Activated CD4-positive, alpha-beta T cell treated with anti-CD3 and anti-CD28 coated beads, Interleukin-2, amount 10 ng/mL, durations not matched to agents 7 days and 5 days (primary cell): ENCODE measurements around the gene CEP104. TPM values are rescaled to one million over a fixed set of nuclear protein-coding genes. Genes with fewer than 3 reads are reported as not detected.

ENCODE experiments used
- CTCF ChIA-PET: fragments of 350-600 bp; sonication (Branson Sonifier 250); formaldehyde crosslinking; loops from one replicate; lab custom pipeline; 2021; ENCODE audit warnings: antibody characterized with exemption; lab: Charles Lee
- POLR2A ChIA-PET: fragments of 350-600 bp; sonication (Branson Sonifier 250); formaldehyde crosslinking; loops from one replicate; lab custom pipeline; 2021; ENCODE audit warnings: antibody characterized with exemption; lab: Charles Lee
- DNase-seq: peaks from one replicate; pipeline ENCODE4 v3.0.0-alpha.2; 2020
- H3K27ac Mint-ChIP-seq: one replicate; pipeline ENCODE4 v1.8.0; 2021; ENCODE audit warnings: mild to moderate bottlenecking, moderate library complexity, mixed read lengths
- H3K27me3 Mint-ChIP-seq: one replicate; pipeline ENCODE4 v1.8.0; 2021; ENCODE audit warnings: mixed read lengths
- H3K36me3 Mint-ChIP-seq: one replicate; pipeline ENCODE4 v1.8.0; 2021; ENCODE audit warnings: low read depth, mixed read lengths
- H3K4me1 Mint-ChIP-seq: one replicate; pipeline ENCODE4 v1.8.0; 2021; ENCODE audit warnings: mixed read lengths
- H3K4me3 Mint-ChIP-seq: one replicate; pipeline ENCODE4 v1.8.0; 2021; ENCODE audit warnings: mild to moderate bottlenecking, moderate library complexity, mixed read lengths
- H3K9me3 Mint-ChIP-seq: one replicate; pipeline ENCODE4 v1.8.0; 2021; ENCODE audit warnings: mixed read lengths
- total RNA-seq, 2 experiments: library from RNA; stranded (reverse); gene quantifications; one replicate each; pipeline ENCODE4 v1.2.3, GENCODE V29; 2021

The CEP104 gene
- total RNA-seq, 2 experiments from 2014 or later, result 43.8 to 50.1 TPM

- peaks cover 29% of the 10 kb centered on the region for H3K36me3 Mint-ChIP-seq
- H3K27ac Mint-ChIP-seq, result peak overlapping the region; percentile 73
- H3K9me3 Mint-ChIP-seq, result no peaks in the 10 kb centered on the region
- CTCF ChIA-PET, result interaction anchor here (1.3 kb wide), 1 partner anchor 9 kb away, joined by 3 read pairs; no protein-coding TSS in a partner anchor
- POLR2A ChIA-PET, result no interaction called here
- H3K4me3 Mint-ChIP-seq, result peak overlapping the region; percentile 38
- H3K27me3 Mint-ChIP-seq, result no peaks in the 10 kb centered on the region
- H3K4me1 Mint-ChIP-seq, result peaks cover 24% of the 10 kb centered on the region
- DNase-seq, result peak; percentile 31
Observed at GRCh38 chr1:3890389-3891328, 33.6 kb upstream of the CEP104 start.

- H3K4me3 Mint-ChIP-seq, result peak overlapping the region; percentile 9
- H3K4me1 Mint-ChIP-seq, result peaks cover 24% of the 10 kb centered on the region
- H3K36me3 Mint-ChIP-seq, result peaks cover 30% of the 10 kb centered on the region
- ChIA-PET CTCF (no interaction called here), POLR2A (no interaction called here)
- H3K27me3 Mint-ChIP-seq, result no peaks in the 10 kb centered on the region
- DNase-seq, result no peak
- H3K27ac Mint-ChIP-seq, result peak overlapping the region; percentile 55
- no peaks in the 10 kb centered on the region for H3K9me3 Mint-ChIP-seq
Observed at GRCh38 chr1:3889936-3890335, 32.9 kb upstream of the CEP104 start.

- DNase-seq, result no peak
- no peaks in the 10 kb centered on the region for H3K27me3 Mint-ChIP-seq
- H3K36me3 Mint-ChIP-seq, result peaks cover 37% of the 10 kb centered on the region
- POLR2A ChIA-PET, result no interaction called here
- H3K4me1 Mint-ChIP-seq, result peaks cover 26% of the 10 kb centered on the region
- no peak overlapping the region for H3K27ac Mint-ChIP-seq
- no peak overlapping the region for H3K4me3 Mint-ChIP-seq
- CTCF ChIA-PET, result no interaction called here
- H3K9me3 Mint-ChIP-seq, result no peaks in the 10 kb centered on the region
Observed at GRCh38 chr1:3888301-3888700, 31.3 kb upstream of the CEP104 start.

GRCh38 chr1:3886691-3887090, 29.7 kb upstream of the CEP104 start:
- H3K27ac Mint-ChIP-seq, result no peak overlapping the region
- CTCF ChIA-PET, result interaction anchor here (1.3 kb wide), 1 partner anchor 13 kb away, joined by 3 read pairs; no protein-coding TSS in a partner anchor

GRCh38 chr1:3886106-3886670, 29.2 kb upstream of the CEP104 start:
- no peak for DNase-seq
- Mint-ChIP-seq H3K9me3 (no peaks in the 10 kb centered on the region), H3K36me3 (peaks cover 40% of the 10 kb centered on the region), H3K27ac (peak overlapping the region; percentile 60), H3K27me3 (no peaks in the 10 kb centered on the region), H3K4me3 (no peak overlapping the region), H3K4me1 (peaks cover 22% of the 10 kb centered on the region)
- ChIA-PET CTCF (no interaction called here), POLR2A (no interaction called here)

More at GRCh38 chr1:3886691-3887090, 29.7 kb upstream of the CEP104 start:
- POLR2A ChIA-PET, result no interaction called here
- Mint-ChIP-seq H3K36me3 (peaks cover 37% of the 10 kb centered on the region), H3K4me3 (no peak overlapping the region), H3K27me3 (no peaks in the 10 kb centered on the region), H3K4me1 (peaks cover 24% of the 10 kb centered on the region), H3K9me3 (no peaks in the 10 kb centered on the region)
- DNase-seq, result no peak

- Mint-ChIP-seq H3K4me3 (no peak overlapping the region), H3K36me3 (peaks cover 35% of the 10 kb centered on the region), H3K27ac (no peak overlapping the region), H3K4me1 (peaks cover 18% of the 10 kb centered on the region), H3K27me3 (no peaks in the 10 kb centered on the region), H3K9me3 (no peaks in the 10 kb centered on the region)
- CTCF ChIA-PET, result no interaction called here
- no peak for DNase-seq
- POLR2A ChIA-PET, result no interaction called here
Observed at GRCh38 chr1:3885611-3886010, 28.6 kb upstream of the CEP104 start.

- DNase-seq, result no peak
- Mint-ChIP-seq H3K4me1 (peaks cover 11% of the 10 kb centered on the region), H3K9me3 (no peaks in the 10 kb centered on the region), H3K36me3 (peaks cover 31% of the 10 kb centered on the region), H3K4me3 (no peak overlapping the region), H3K27ac (no peak overlapping the region), H3K27me3 (no peaks in the 10 kb centered on the region)
- ChIA-PET POLR2A (no interaction called here), CTCF (interaction anchor here (1.0 to 1.9 kb wide), 2 partner anchors 15 to 19 kb away, joined by 3 to 5 read pairs; partner anchors contain the start of gene C1orf174)
Observed at GRCh38 chr1:3884966-3885365, 28.0 kb upstream of the CEP104 start.

GRCh38 chr1:3883194-3883925, 26.3 kb upstream of the CEP104 start:
- Mint-ChIP-seq H3K4me3 (no peak overlapping the region), H3K4me1 (peaks cover 5% of the 10 kb centered on the region), H3K27me3 (no peaks in the 10 kb centered on the region), H3K9me3 (peaks cover 11% of the 10 kb centered on the region), H3K36me3 (peaks cover 38% of the 10 kb centered on the region), H3K27ac (peak overlapping the region; percentile 75)
- ChIA-PET CTCF (interaction anchor here (0.6 to 1.9 kb wide), 2 partner anchors 17 to 107 kb away, joined by 3 to 5 read pairs; partner anchors contain the start of gene C1orf174), POLR2A (no interaction called here)
- no peak for DNase-seq

- peaks cover 35% of the 10 kb centered on the region for H3K36me3 Mint-ChIP-seq
- no peak for DNase-seq
- peak overlapping the region; percentile 62 for H3K27ac Mint-ChIP-seq
- no peaks in the 10 kb centered on the region for H3K27me3 Mint-ChIP-seq
- H3K4me1 Mint-ChIP-seq, result peaks cover 5% of the 10 kb centered on the region
- H3K4me3 Mint-ChIP-seq, result no peak overlapping the region
- peaks cover 11% of the 10 kb centered on the region for H3K9me3 Mint-ChIP-seq
- ChIA-PET CTCF (interaction anchor here (1.4 kb wide), 1 partner anchor 10 kb away, joined by 3 read pairs; no protein-coding TSS in a partner anchor), POLR2A (no interaction called here)
Observed at GRCh38 chr1:3881193-3881480, 24.1 kb upstream of the CEP104 start.

- Mint-ChIP-seq H3K36me3 (peaks cover 38% of the 10 kb centered on the region), H3K9me3 (peaks cover 11% of the 10 kb centered on the region), H3K27me3 (no peaks in the 10 kb centered on the region), H3K4me1 (peaks cover 5% of the 10 kb centered on the region), H3K27ac (no peak overlapping the region), H3K4me3 (no peak overlapping the region)
- ChIA-PET CTCF (no interaction called here), POLR2A (no interaction called here)
- DNase-seq, result no peak
Observed at GRCh38 chr1:3880429-3881192, 23.6 kb upstream of the CEP104 start.

GRCh38 chr1:3879787-3880428, 22.9 kb upstream of the CEP104 start:
- H3K9me3 Mint-ChIP-seq, result peaks cover 13% of the 10 kb centered on the region
- ChIA-PET CTCF (no interaction called here), POLR2A (no interaction called here)
- H3K4me3 Mint-ChIP-seq, result no peak overlapping the region
- H3K27ac Mint-ChIP-seq, result peak overlapping the region; percentile 9
- peaks cover 43% of the 10 kb centered on the region for H3K36me3 Mint-ChIP-seq
- H3K27me3 Mint-ChIP-seq, result no peaks in the 10 kb centered on the region
- DNase-seq, result no peak
- peaks cover 5% of the 10 kb centered on the region for H3K4me1 Mint-ChIP-seq

- Mint-ChIP-seq H3K27ac (no peak overlapping the region), H3K36me3 (peaks cover 40% of the 10 kb centered on the region), H3K27me3 (no peaks in the 10 kb centered on the region)
Observed at GRCh38 chr1:3879099-3879498, 22.1 kb upstream of the CEP104 start.

More at GRCh38 chr1:3879099-3879498, 22.1 kb upstream of the CEP104 start:
- ChIA-PET CTCF (no interaction called here), POLR2A (no interaction called here)
- no peak for DNase-seq
- Mint-ChIP-seq H3K4me1 (peaks cover 5% of the 10 kb centered on the region), H3K9me3 (peaks cover 13% of the 10 kb centered on the region), H3K4me3 (no peak overlapping the region)
